Stimulated activated CD4-positive, alpha-beta T cell treated with anti-CD3 and anti-CD28 coated beads, Interleukin-2, amount 100 ng/mL, for 4 hours (primary cell): ENCODE data around the gene GLIPR1.
"Not testable (repeated sequence)": the region's sequence is repeated elsewhere in the genome, so short reads cannot be mapped to it uniquely, and the experiment has no call there.

Experiments used
- DNase-seq: peaks from one replicate; pipeline ENCODE4 v3.0.0-alpha.2; 2020; ENCODE audit warnings: low read depth

The GLIPR1 gene

GRCh38 chr12:75521224-75521623 is 40.7 kb downstream of the GLIPR1 start:
- DNase-seq, result not testable (repeated sequence)

DNA sequence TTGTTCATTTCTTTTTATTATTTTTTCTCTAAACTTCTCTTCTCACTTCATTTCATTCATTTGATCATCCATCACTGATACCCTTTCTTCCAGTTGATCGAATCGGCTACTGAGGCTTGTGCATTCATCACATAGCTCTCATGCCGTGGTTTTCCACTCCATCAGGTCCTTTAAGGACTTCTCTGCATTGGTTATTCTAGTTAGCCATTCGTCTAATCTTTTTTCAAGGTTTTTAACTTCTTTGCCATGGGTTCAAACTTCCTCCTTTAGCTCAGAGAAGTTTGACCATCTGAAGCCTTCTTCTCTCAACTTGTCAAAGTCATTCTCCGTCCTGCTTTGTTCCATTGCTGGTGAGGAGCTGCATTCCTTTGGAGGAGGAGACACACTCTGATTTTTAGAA is 41.6 kb downstream of the GLIPR1 start:
- DNase-seq, result not testable (repeated sequence)

DNA sequence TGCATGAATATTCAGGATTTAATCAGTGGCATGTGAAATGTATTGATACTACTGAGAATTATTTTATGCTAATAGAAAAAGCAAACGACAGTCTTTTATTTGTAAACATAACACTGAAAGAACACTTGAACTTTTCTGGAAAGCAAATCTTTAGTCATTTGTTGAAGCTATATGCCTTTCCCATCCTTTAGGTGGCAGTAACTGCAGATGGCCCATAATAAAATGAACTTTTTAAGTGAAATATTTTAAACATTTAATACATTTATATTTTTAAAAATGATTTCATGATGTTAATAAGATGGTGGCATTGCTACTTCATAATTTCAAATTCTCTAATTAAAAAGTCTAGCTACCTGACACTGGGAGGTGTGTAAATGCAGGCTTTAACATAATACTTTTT is 44.7 kb downstream of the GLIPR1 start:
- no peak for DNase-seq

DNA sequence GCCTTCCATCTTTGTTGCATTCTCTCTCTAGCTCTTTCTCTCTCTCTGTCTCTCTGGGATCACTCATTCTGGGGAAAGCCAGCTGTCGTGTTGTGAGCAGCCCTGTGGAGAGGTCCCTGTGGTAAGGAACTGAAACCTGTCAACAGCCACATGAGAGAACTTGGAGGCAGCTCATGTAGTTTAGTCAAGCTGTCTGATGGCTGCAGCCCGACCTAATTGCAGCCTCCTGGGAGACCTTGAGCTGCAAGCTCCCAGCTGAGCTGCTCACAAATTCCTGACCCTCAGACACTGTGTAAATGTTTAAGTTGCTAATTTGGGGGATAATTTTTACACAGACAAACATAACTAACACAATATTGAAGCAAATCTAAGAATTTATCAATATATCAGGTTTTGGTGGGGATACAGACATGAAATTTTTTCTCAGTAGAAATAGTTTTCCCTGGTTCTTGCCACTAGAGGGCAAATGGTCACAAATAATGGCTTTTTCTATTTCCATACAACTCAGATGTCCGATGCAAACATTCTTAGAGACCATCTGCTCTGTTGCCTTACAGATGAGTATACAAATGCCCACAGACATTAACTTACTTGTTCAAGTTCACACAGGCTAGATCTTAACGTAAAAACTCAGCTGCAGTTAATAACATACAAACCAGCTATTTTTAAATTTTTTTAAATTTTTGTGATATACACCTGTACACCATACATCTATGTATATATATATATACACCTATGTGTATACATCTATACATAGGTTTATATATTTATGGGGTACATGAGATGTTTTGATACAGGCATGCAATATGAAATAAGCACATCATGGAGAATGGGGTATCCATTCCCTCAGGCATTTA is 46.3 kb downstream of the GLIPR1 start:
- no peak for DNase-seq

GRCh38 chr12:75528272-75528671 is 47.7 kb downstream of the GLIPR1 start:
- no peak for DNase-seq

- DNase-seq, result no peak
These were observed 48.1 kb downstream of the GLIPR1 start for GRCh38 chr12:75528692-75529091.

DNA sequence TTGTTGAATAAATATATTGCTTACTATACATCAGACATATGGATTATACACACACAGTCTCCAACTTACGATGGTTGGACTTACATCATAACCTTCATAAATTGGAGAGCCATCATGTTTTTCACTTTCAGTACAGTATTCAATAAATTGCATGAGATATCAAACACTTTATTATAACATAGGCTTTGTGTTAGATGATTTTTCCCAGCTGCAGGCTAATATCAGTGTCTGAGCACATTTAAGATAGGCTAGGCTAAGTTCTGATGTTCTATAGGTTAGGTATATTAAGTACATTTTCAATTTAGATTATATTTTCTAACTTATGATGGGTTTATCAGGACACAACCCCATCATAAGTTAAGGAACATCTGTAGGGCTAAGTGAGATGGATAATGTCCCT is 48.8 kb downstream of the GLIPR1 start:
- no peak for DNase-seq

DNA sequence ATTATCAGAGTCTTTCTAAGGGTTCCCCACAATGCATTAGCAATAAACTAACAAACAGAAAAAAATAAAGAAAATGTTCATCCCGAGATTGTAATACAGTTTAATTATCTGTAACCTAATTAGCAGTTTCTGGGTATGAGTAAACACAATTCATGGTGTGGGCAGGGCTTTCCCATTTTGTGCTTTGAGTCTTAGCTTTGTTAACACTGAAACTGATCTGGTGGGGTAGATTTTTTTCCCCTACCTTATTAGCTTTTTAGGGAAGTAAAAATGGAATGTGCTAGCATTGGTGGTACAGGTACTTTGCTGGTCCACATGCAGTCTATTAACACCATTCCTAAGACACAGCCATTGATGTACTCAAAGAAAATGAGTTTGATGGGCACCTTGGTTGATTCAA is 49.3 kb downstream of the GLIPR1 start:
- no peak for DNase-seq

- DNase-seq, result no peak
These were observed 52.7 kb downstream of the GLIPR1 start for GRCh38 chr12:75533239-75533638.

DNA sequence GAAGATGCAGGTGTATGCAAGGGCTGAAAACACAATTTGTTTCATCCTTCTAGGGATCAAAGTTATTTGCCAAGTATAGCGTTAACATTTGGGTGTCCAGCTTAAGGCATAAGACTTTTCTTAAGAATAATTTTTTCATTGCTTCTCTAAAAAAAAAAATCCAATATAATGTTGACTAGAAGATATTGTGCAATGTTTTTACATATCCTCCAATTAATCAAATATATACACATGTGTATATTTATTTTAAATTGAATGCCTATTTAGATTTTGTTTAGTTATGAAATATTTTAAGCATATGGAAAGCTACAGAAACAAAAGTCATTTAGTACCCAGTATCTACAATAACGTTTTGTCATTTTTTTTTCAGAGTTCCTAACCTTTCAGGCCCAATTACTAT is 59.3 kb downstream of the GLIPR1 start:
- DNase-seq, result no peak

GRCh38 chr12:75542942-75543341 is 62.4 kb downstream of the GLIPR1 start:
- DNase-seq, result no peak

DNA sequence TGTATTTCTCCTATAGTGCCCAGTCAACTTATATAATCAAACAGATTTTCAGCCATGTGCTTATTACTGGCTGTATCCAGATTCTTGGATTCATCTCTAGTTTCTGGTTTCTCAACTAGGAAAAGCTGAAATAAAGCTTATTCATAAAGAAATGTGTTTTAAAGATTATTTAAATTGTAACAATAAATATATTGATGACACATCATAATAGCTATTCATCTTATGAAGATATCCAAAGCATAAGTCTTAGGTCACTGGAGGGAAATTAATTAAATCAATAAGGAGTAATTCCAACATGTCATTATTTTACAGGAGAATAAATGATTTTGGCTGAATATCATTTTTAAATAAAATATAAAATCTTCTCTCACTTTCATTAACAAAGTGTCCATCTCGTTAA is 63.0 kb downstream of the GLIPR1 start:
- no peak for DNase-seq

DNA sequence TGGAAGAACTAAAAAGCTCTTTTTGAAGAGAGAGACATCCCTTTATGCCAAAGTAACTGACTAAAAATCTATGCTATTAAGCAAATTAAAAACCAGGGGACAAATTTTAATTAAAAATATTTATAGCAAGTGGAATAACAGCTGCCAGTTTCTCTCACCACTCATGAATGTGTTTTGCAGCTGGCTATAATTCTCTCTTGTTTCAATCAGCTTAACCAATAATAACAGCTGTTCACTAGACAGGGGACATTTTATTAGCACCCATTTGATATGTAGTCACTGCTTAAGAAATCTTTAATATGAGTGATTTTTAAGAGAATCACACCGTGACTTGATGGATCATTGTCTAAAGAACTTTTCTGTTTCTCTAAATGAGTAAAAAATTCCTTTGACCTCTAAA is 65.1 kb downstream of the GLIPR1 start:
- no peak for DNase-seq

- DNase-seq, result no peak
These were observed 68.3 kb downstream of the GLIPR1 start for GRCh38 chr12:75548879-75549278.

DNA sequence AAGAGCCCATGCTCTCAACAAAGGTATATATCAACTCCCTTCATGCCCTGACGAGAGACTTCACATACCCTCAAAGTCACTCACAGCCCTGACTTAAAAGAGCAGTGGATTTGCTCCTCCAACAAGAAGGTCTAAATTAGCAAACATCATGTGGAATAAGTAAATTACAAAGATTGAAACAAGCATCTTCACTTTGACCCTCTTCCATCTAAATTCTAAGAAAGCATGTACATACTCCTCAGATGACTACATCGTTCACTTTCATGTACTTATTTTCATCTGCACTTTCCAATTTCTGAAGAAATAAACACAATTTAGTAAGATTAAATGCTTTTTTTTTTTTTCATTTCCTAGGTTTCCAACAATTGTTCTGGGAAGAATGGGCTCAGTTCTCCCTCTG is 69.4 kb downstream of the GLIPR1 start:
- no peak for DNase-seq

- no peak for DNase-seq
These were observed 70.1 kb downstream of the GLIPR1 start for GRCh38 chr12:75550401-75551240.

- no peak for DNase-seq
These were observed 70.9 kb downstream of the GLIPR1 start for GRCh38 chr12:75551477-75551876.

- DNase-seq, result no peak
These were observed 72.8 kb downstream of the GLIPR1 start for GRCh38 chr12:75553398-75553797.
